Thyroid gland (tissue), 4 donors: Measurements from ENCODE around the gene HHIPL2. TPM values are rescaled to one million over a fixed set of nuclear protein-coding genes. Genes with fewer than 3 reads are reported as not detected.

Experiments
- DNase-seq, 2 donors: peaks; one replicate each; pipeline ENCODE4 v3.0.0-alpha.2; 2019
- H3K27ac ChIP-seq, 3 donors: fragments of 200-600 bp; sonication (generic); 1 replicate in 2 of 3; 2 replicates in 1 of 3; pipeline ENCODE4 v1.5.1; 2016 to 2019; ENCODE audit warnings: mild to moderate bottlenecking in 1 of 3, moderate library complexity in 1 of 3
- H3K27me3 ChIP-seq: fragments of 200-600 bp; sonication (generic); one replicate; pipeline ENCODE4 v1.5.1; 2019
- H3K36me3 ChIP-seq, 2 donors: fragments of 200-600 bp; sonication (generic); one replicate each; pipeline ENCODE4 v1.5.1; 2016 to 2019
- H3K4me1 ChIP-seq, 2 donors: fragments of 200-600 bp; sonication (generic); one replicate each; pipeline ENCODE4 v1.5.1; 2017 to 2019
- H3K4me3 ChIP-seq, 3 donors: fragments of 200-600 bp; sonication (generic); replicated peaks in 1 of 3; 1 replicate in 2 of 3; 2 replicates in 1 of 3; pipeline ENCODE4 v1.5.1; 2016; ENCODE audit warnings: mild to moderate bottlenecking in 1 of 3
- H3K9me3 ChIP-seq: fragments of 200-600 bp; sonication (generic); one replicate; pipeline ENCODE4 v1.5.1; 2017
- POLR2A ChIP-seq, 2 donors: fragments of 450-650 bp; IDR thresholded peaks; one replicate each; pipeline ENCODE4 v1.6.1; 2017; ENCODE audit warnings: antibody characterized with exemption in 2 of 2, mild to moderate bottlenecking in 2 of 2, moderate library complexity in 1 of 2
- WGBS, 2 donors: methylation state at CpG; one replicate each; pipeline ENCODE4 v1.1.5; 2017; 5-methylcytosine and 5-hydroxymethylcytosine counted together
- intact Hi-C: fragments of 100-400 bp; cut with DNase I; formaldehyde crosslinking; loops from one replicate; pipeline ENCODE4 v1.15.1; 2023
- total RNA-seq, 4 donors: library from RNA; depleted of rRNA; stranded (reverse); fragments of >200 nt; gene quantifications; one replicate each; pipeline ENCODE4 v1.2.3, GENCODE V29; 2016
- TF ChIP-seq, protein P1 (sequence below), 6 experiments: fragments of 200-600 bp in 3 of 6; fragments of 450-650 bp in 3 of 6; sonication (generic) in 3 of 6; IDR thresholded peaks; one replicate each; pipeline ENCODE4 v1.5.1; 2016 to 2019; ENCODE audit warnings: antibody characterized with exemption in 6 of 6, mild to moderate bottlenecking in 2 of 6, inconsistent platforms in 1 of 6, moderate library complexity in 1 of 6

The HHIPL2 gene
- total RNA-seq, 4 donors from 2014 or later = 0.78 to 4.3 (median 1.9) TPM

DNA sequence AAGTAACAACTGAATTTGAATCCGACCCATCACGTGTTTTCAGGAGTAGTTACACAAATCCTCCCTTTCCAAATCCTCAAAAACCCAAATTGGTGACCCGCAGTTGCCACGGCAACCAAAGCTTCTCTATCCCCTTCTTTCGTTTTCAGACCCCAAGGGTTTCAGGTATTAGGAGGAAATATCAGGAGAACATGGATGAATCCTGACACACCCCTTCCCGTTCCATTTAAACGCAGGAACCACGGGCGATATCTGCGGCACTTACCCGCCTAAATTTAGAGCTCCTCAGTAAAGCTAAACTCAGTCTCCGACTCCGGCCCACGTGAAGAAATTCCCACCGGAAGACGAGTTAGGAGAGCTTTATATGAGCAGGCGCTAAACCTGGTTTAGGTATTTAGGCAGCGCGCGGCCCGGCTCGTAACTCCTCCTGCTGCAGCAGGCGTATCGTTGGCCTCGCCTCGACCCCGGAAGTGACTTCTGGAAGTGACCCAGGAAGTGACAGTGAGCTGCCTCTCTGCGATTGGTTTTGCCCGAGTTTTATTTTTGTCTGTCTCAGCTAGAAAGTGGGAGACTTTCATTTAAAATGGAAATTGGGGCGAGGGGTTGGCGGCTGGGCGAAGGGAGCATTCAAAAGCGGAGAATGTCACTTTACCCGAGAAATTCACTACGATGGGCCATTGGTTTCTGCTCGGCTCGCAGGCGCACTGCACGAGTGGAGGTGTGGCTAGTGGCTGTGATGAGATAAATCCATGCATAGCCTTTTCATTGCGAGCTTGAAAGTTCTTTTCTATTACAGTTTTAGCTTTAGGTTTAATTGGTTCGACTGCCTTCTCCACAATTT lies 41.8 kb upstream of the HHIPL2 start, which contains the start of gene TAF1A:
TAF1A (minus strand) TSS at position 472 of the 841 bp plus-strand sequence.
- Histone ChIP-seq H3K27ac (peak within 1 kb of the TSS; percentile 42 to 83 (median 65)), H3K4me3 (peak within 1 kb of the TSS; percentile 9 to 58 (median 33)), H3K9me3 (no peaks in the 10 kb centered on the region), H3K4me1 (peaks cover 14 to 24% of the 10 kb centered on the region in 2 donors), H3K36me3 (no peaks in the 10 kb centered on the region), H3K27me3 (no peaks in the 10 kb centered on the region)
- intact Hi-C loops = no loop called here
- 0% methylated on average over 40 to 41 of the region's 41 CpGs for WGBS, 2 donors
- DNase-seq = peak; percentile 89 to 91
- TF ChIP-seq, protein P1, sequence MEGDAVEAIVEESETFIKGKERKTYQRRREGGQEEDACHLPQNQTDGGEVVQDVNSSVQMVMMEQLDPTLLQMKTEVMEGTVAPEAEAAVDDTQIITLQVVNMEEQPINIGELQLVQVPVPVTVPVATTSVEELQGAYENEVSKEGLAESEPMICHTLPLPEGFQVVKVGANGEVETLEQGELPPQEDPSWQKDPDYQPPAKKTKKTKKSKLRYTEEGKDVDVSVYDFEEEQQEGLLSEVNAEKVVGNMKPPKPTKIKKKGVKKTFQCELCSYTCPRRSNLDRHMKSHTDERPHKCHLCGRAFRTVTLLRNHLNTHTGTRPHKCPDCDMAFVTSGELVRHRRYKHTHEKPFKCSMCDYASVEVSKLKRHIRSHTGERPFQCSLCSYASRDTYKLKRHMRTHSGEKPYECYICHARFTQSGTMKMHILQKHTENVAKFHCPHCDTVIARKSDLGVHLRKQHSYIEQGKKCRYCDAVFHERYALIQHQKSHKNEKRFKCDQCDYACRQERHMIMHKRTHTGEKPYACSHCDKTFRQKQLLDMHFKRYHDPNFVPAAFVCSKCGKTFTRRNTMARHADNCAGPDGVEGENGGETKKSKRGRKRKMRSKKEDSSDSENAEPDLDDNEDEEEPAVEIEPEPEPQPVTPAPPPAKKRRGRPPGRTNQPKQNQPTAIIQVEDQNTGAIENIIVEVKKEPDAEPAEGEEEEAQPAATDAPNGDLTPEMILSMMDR (IDR thresholded peaks at IDR 0.05) = no peak
- TF ChIP-seq POLR2A (IDR thresholded peaks at IDR 0.05) = peak in 1 of 2 donors; percentile 59

DNA sequence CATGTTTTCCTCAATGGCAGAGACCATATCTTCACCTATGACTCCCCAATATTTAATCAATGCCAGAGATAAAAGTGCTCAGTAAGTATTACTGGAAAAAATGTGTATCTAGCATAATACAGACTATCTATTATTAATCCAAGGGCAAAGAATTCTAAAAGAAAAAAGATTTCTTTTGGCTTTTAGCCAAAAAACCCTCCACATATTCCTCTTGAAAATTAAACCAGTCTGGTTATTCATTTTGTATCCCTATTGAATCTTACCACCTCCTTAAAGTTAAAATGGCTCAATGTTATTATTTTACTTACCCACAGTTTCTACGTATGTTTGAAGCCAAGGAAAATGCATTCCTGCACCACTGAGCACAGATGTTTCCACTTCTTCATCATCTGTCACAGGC lies 40.2 kb upstream of the HHIPL2 start:
- peaks cover 27 to 37% of the 10 kb centered on the region in 2 donors for H3K4me1 ChIP-seq

DNA sequence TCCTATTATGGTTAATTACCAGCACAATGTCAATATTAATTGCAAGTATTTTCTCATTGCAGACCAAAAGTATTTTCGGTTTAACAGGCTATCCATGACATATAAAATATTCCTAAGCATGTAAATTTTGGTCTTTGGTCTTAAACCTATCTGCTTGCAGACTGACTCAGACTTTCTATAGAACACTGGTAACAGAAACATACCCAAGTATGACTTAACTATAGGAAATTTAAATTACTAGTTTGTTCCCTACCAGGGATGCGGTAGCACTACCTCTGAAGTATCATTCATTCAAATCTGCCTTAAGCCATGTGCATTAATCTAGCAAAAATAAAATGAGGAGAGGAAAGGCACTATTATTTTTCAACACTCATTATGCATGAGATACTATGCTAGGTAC lies 38.9 kb upstream of the HHIPL2 start:
- TF ChIP-seq, protein P1 (IDR thresholded peaks at IDR 0.05) = no peak
- no peak for TF ChIP-seq POLR2A (IDR thresholded peaks at IDR 0.05)
- H3K27ac ChIP-seq = no peak overlapping the region
- peaks cover 27 to 46% of the 10 kb centered on the region in 2 donors for H3K4me1 ChIP-seq
- H3K4me3 ChIP-seq = no peak overlapping the region
- H3K9me3 ChIP-seq = no peaks in the 10 kb centered on the region
- DNase-seq = no peak
- intact Hi-C loops = no loop called here
- 96 to 99% methylated on average over 2 of the region's 2 CpGs for WGBS, 2 donors
- no peaks in the 10 kb centered on the region for H3K27me3 ChIP-seq
- no peaks in the 10 kb centered on the region for H3K36me3 ChIP-seq

More for the DNA sequence above, 40.2 kb upstream of the HHIPL2 start:
- DNase-seq = no peak
- TF ChIP-seq POLR2A (IDR thresholded peaks at IDR 0.05) = no peak
- TF ChIP-seq, protein P1 (IDR thresholded peaks at IDR 0.05) = no peak
- Histone ChIP-seq H3K27ac (no peak overlapping the region), H3K36me3 (no peaks in the 10 kb centered on the region), H3K27me3 (no peaks in the 10 kb centered on the region), H3K4me3 (no peak overlapping the region), H3K9me3 (no peaks in the 10 kb centered on the region)
- WGBS, 2 donors = 83 to 88% methylated on average over 1 of the region's 1 CpG
- intact Hi-C loops = no loop called here

DNA sequence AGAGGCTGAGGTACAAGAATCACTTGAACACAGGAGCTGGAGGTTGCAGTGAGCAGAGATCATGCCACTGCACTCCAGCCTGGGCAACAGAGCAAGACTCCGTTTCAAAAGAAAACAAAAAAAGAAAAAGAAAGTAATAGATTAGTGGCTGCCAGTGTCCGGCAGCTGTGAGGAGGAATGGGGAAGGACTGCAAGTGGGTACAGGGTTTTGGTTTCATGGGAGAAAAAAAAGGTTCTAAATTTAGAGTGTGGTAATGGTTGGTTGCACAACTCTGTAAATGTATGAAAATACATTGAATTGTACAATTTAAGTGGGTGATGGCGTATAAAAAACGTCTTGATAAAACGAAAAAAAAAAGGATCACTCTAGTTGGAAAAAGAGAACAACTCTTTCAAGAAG lies 35.2 kb upstream of the HHIPL2 start:
- 82 to 88% methylated on average over 5 of the region's 5 CpGs for WGBS, 2 donors

More for the DNA sequence above, 35.2 kb upstream of the HHIPL2 start:
- Histone ChIP-seq H3K4me1 (peaks cover 14 to 34% of the 10 kb centered on the region in 2 donors), H3K27me3 (no peaks in the 10 kb centered on the region), H3K36me3 (no peaks in the 10 kb centered on the region), H3K4me3 (no peak overlapping the region), H3K27ac (no peak overlapping the region), H3K9me3 (no peaks in the 10 kb centered on the region)
- intact Hi-C loops = no loop called here
- DNase-seq = no peak
- TF ChIP-seq, protein P1 (IDR thresholded peaks at IDR 0.05) = no peak
- TF ChIP-seq POLR2A (IDR thresholded peaks at IDR 0.05) = no peak
